22Rv1 (cell line): Measurements from ENCODE around the gene DDI2.

ENCODE experiments used
- ZFX ChIP-seq: fragments of 450-650 bp; IDR thresholded peaks from 2 replicates; pipeline ENCODE4 v1.6.1; 2017; ENCODE audit warnings: antibody characterized with exemption, borderline replicate concordance
- TF ChIP-seq, protein P1 (sequence below): fragments of 450-650 bp; IDR thresholded peaks from 2 replicates; pipeline ENCODE4 v1.5.1; 2017; ENCODE audit warnings: mild to moderate bottlenecking

- TF ChIP-seq, protein P1, sequence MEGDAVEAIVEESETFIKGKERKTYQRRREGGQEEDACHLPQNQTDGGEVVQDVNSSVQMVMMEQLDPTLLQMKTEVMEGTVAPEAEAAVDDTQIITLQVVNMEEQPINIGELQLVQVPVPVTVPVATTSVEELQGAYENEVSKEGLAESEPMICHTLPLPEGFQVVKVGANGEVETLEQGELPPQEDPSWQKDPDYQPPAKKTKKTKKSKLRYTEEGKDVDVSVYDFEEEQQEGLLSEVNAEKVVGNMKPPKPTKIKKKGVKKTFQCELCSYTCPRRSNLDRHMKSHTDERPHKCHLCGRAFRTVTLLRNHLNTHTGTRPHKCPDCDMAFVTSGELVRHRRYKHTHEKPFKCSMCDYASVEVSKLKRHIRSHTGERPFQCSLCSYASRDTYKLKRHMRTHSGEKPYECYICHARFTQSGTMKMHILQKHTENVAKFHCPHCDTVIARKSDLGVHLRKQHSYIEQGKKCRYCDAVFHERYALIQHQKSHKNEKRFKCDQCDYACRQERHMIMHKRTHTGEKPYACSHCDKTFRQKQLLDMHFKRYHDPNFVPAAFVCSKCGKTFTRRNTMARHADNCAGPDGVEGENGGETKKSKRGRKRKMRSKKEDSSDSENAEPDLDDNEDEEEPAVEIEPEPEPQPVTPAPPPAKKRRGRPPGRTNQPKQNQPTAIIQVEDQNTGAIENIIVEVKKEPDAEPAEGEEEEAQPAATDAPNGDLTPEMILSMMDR: no peak
- no peak for TF ChIP-seq ZFX
Observed at GRCh38 chr1:15671430-15671829, 54.2 kb downstream of the DDI2 start.
